ENCODE measurements around the gene OR14I1.

GRCh38 chr1:248714248-248714647, 11.7 kb upstream of the OR14I1 start:
- no peak for TF ChIP-seq POLR2A (IDR thresholded peaks at IDR 0.05)
- TF ChIP-seq, protein P1, sequence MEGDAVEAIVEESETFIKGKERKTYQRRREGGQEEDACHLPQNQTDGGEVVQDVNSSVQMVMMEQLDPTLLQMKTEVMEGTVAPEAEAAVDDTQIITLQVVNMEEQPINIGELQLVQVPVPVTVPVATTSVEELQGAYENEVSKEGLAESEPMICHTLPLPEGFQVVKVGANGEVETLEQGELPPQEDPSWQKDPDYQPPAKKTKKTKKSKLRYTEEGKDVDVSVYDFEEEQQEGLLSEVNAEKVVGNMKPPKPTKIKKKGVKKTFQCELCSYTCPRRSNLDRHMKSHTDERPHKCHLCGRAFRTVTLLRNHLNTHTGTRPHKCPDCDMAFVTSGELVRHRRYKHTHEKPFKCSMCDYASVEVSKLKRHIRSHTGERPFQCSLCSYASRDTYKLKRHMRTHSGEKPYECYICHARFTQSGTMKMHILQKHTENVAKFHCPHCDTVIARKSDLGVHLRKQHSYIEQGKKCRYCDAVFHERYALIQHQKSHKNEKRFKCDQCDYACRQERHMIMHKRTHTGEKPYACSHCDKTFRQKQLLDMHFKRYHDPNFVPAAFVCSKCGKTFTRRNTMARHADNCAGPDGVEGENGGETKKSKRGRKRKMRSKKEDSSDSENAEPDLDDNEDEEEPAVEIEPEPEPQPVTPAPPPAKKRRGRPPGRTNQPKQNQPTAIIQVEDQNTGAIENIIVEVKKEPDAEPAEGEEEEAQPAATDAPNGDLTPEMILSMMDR (IDR thresholded peaks at IDR 0.05), result no peak

Measured in ovary (tissue), 3 donors.